Stimulated activated CD4-positive, alpha-beta T cell treated with anti-CD3 and anti-CD28 coated beads, TNF-alpha, amount 100 ng/mL, for 48 hours (primary cell): Measurements from ENCODE around the gene FBP2.
"Not testable (repeated sequence)": the region's sequence is repeated elsewhere in the genome, so short reads cannot be mapped to it uniquely, and the experiment has no call there.

Source experiments
- DNase-seq, 3 donors: peaks; one replicate each; pipeline ENCODE4 v3.0.0-alpha.2; 2020; ENCODE audit warnings: low read depth in 3 of 3

FBP2 gene

GRCh38 chr9:94606646-94607422 is 13.2 kb upstream of the FBP2 start:
- no peak for DNase-seq

- DNase-seq = peak; percentile 57 to 62 (median 59)
Measured at GRCh38 chr9:94603259-94604160, 9.9 kb upstream of the FBP2 start.

- no peak for DNase-seq
Measured at GRCh38 chr9:94602666-94603065, 9.0 kb upstream of the FBP2 start.

- DNase-seq = no peak
Measured at GRCh38 chr9:94600715-94601114, 7.1 kb upstream of the FBP2 start.

- no peak for DNase-seq
Measured at GRCh38 chr9:94600258-94600657, 6.6 kb upstream of the FBP2 start.

GRCh38 chr9:94599102-94599501 is 5.5 kb upstream of the FBP2 start:
- no peak for DNase-seq

- DNase-seq = not testable (repeated sequence)
Measured at GRCh38 chr9:94592683-94593082, 941 bp downstream of the FBP2 start.

GRCh38 chr9:94591876-94592275 is 1.7 kb downstream of the FBP2 start:
- no peak for DNase-seq

- not testable (repeated sequence) for DNase-seq
Measured at GRCh38 chr9:94591046-94591545, 2.5 kb downstream of the FBP2 start.

GRCh38 chr9:94588681-94589080 is 4.9 kb downstream of the FBP2 start:
- no peak for DNase-seq

- DNase-seq = no peak
Measured at GRCh38 chr9:94586814-94587213, 6.8 kb downstream of the FBP2 start.

GRCh38 chr9:94586316-94586715 is 7.3 kb downstream of the FBP2 start:
- no peak for DNase-seq

GRCh38 chr9:94584555-94584954 is 9.1 kb downstream of the FBP2 start:
- DNase-seq = no peak

GRCh38 chr9:94581728-94582127 is 11.9 kb downstream of the FBP2 start:
- no peak for DNase-seq

- DNase-seq = no peak
Measured at GRCh38 chr9:94577571-94577970, 16.1 kb downstream of the FBP2 start.

GRCh38 chr9:94577036-94577435 is 16.6 kb downstream of the FBP2 start:
- no peak for DNase-seq

GRCh38 chr9:94576131-94576530 is 17.5 kb downstream of the FBP2 start:
- DNase-seq = no peak

- no peak for DNase-seq
Measured at GRCh38 chr9:94568972-94569712, 24.5 kb downstream of the FBP2 start.

GRCh38 chr9:94568250-94568889 is 25.3 kb downstream of the FBP2 start:
- no peak for DNase-seq

- DNase-seq = no peak
Measured at GRCh38 chr9:94567271-94567670, 26.4 kb downstream of the FBP2 start.

- DNase-seq = no peak
Measured at GRCh38 chr9:94566550-94566949, 27.1 kb downstream of the FBP2 start.
